Measurements from ENCODE around the gene KCNK17. TPM values are rescaled to one million over a fixed set of nuclear protein-coding genes. Genes with fewer than 3 reads are reported as not detected.

The KCNK17 gene
- total RNA-seq, 1 donor from 2014 or later = not detected

- no peaks in the 10 kb centered on the region for H4K20me1 ChIP-seq (ENCODE audit: insufficient read depth, low read length)
- Mint-ChIP-seq H3K36me3 (ENCODE audit: low read depth, unreplicated experiment) (no peaks in the 10 kb centered on the region), H3K27ac (ENCODE audit: unreplicated experiment) (no peak overlapping the region), H3K9me3 (ENCODE audit: unreplicated experiment) (no peaks in the 10 kb centered on the region), H3K4me1 (ENCODE audit: low read depth, unreplicated experiment) (peaks cover 17% of the 10 kb centered on the region), H3K27me3 (ENCODE audit: low read depth, unreplicated experiment) (peaks cover 12% of the 10 kb centered on the region), H3K4me3 (ENCODE audit: unreplicated experiment) (no peak overlapping the region)
- H3K4me3 ChIP-seq (ENCODE audit: insufficient read depth, low read depth, low read length) = peak overlapping the region; percentile 29
- H3K27me3 ChIP-seq (ENCODE audit: insufficient read depth, low read length) = no peaks in the 10 kb centered on the region
- TF ChIP-seq CTCF (IDR thresholded peaks at IDR 0.05; ENCODE audit: insufficient read depth, low read depth, low read length) = peak; percentile 67
- TF ChIP-seq EZH2 (IDR thresholded peaks at IDR 0.05; ENCODE audit: insufficient read depth, low read length) = no peak
- H3K79me2 ChIP-seq (ENCODE audit: insufficient read depth, low read length) = no peaks in the 10 kb centered on the region
- H3K9ac ChIP-seq (ENCODE audit: low read length) = no peak overlapping the region
- peak overlapping the region; percentile 72 for H3K4me2 ChIP-seq (ENCODE audit: low read length)
- H3K9me3 ChIP-seq (ENCODE audit: insufficient read depth, low read depth, low read length) = no peaks in the 10 kb centered on the region
- H2AFZ ChIP-seq (ENCODE audit: low read depth, low read length) = peak overlapping the region; percentile 77
- no peak for FAIRE-seq
- peaks cover 14% of the 10 kb centered on the region for H3K4me1 ChIP-seq (ENCODE audit: insufficient read depth, low read length)
- DNase-seq (ENCODE audit: low read depth) = peak; percentile 37
- no peak overlapping the region for H3K27ac ChIP-seq (ENCODE audit: low read depth, low read length)
- H3K36me3 ChIP-seq (ENCODE audit: insufficient read depth, low read length) = no peaks in the 10 kb centered on the region
Measured at GRCh38 chr6:39361657-39362486, 47.7 kb upstream of the KCNK17 start.

- no peaks in the 10 kb centered on the region for H3K36me3 Mint-ChIP-seq (ENCODE audit: low read depth, unreplicated experiment)
- peaks cover 10% of the 10 kb centered on the region for H3K4me1 Mint-ChIP-seq (ENCODE audit: low read depth, unreplicated experiment)
- H3K27me3 Mint-ChIP-seq (ENCODE audit: low read depth, unreplicated experiment) = peaks cover 12% of the 10 kb centered on the region
- H3K27me3 ChIP-seq (ENCODE audit: insufficient read depth, low read length) = no peaks in the 10 kb centered on the region
- no peak overlapping the region for H3K4me3 Mint-ChIP-seq (ENCODE audit: unreplicated experiment)
- no peak overlapping the region for H3K4me3 ChIP-seq (ENCODE audit: insufficient read depth, low read depth, low read length)
- no peak overlapping the region for H3K9ac ChIP-seq (ENCODE audit: low read length)
- DNase-seq (ENCODE audit: low read depth) (no peak), FAIRE-seq (no peak)
- H3K27ac ChIP-seq (ENCODE audit: low read depth, low read length) = no peak overlapping the region
- no peak overlapping the region for H3K4me2 ChIP-seq (ENCODE audit: low read length)
- H3K4me1 ChIP-seq (ENCODE audit: insufficient read depth, low read length) = peaks cover 7% of the 10 kb centered on the region
- no peak overlapping the region for H3K27ac Mint-ChIP-seq (ENCODE audit: unreplicated experiment)
- no peak overlapping the region for H2AFZ ChIP-seq (ENCODE audit: low read depth, low read length)
- no peaks in the 10 kb centered on the region for H3K36me3 ChIP-seq (ENCODE audit: insufficient read depth, low read length)
- H4K20me1 ChIP-seq (ENCODE audit: insufficient read depth, low read length) = no peaks in the 10 kb centered on the region
- no peaks in the 10 kb centered on the region for H3K79me2 ChIP-seq (ENCODE audit: insufficient read depth, low read length)
- no peaks in the 10 kb centered on the region for H3K9me3 Mint-ChIP-seq (ENCODE audit: unreplicated experiment)
- no peaks in the 10 kb centered on the region for H3K9me3 ChIP-seq (ENCODE audit: insufficient read depth, low read depth, low read length)
- no peak for TF ChIP-seq CTCF (IDR thresholded peaks at IDR 0.05; ENCODE audit: insufficient read depth, low read depth, low read length)
- TF ChIP-seq EZH2 (IDR thresholded peaks at IDR 0.05; ENCODE audit: insufficient read depth, low read length) = no peak
Measured at GRCh38 chr6:39360378-39360777, 46.2 kb upstream of the KCNK17 start.

Data from astrocyte (in vitro differentiated cells and primary cell).